Frontal cortex (tissue), 4 donors: Measurements from ENCODE around the gene TPCN2. TPM values are rescaled to one million over a fixed set of nuclear protein-coding genes. Genes with fewer than 3 reads are reported as not detected.

ENCODE experiments used
- DNase-seq, 2 donors: peaks; one replicate each; pipeline ENCODE4 v3.0.0; 2012; ENCODE audit warnings: low spot score in 2 of 2
- FAIRE-seq: peaks from 2 replicates; lab custom pipeline; 2012; peaks lifted over from hg19 to GRCh38; lab: Jason Lieb, UNC
- total RNA-seq: library from RNA; depleted of rRNA; stranded (reverse); fragments of >200 nt; gene quantifications from one replicate; pipeline ENCODE4 v1.2.3, GENCODE V29; 2014
- donor health status: control.
- donor health status: control.
- donor health status: control.

The TPCN2 gene
- total RNA-seq, 1 donor from 2014 or later, result 6.1 TPM

DNA sequence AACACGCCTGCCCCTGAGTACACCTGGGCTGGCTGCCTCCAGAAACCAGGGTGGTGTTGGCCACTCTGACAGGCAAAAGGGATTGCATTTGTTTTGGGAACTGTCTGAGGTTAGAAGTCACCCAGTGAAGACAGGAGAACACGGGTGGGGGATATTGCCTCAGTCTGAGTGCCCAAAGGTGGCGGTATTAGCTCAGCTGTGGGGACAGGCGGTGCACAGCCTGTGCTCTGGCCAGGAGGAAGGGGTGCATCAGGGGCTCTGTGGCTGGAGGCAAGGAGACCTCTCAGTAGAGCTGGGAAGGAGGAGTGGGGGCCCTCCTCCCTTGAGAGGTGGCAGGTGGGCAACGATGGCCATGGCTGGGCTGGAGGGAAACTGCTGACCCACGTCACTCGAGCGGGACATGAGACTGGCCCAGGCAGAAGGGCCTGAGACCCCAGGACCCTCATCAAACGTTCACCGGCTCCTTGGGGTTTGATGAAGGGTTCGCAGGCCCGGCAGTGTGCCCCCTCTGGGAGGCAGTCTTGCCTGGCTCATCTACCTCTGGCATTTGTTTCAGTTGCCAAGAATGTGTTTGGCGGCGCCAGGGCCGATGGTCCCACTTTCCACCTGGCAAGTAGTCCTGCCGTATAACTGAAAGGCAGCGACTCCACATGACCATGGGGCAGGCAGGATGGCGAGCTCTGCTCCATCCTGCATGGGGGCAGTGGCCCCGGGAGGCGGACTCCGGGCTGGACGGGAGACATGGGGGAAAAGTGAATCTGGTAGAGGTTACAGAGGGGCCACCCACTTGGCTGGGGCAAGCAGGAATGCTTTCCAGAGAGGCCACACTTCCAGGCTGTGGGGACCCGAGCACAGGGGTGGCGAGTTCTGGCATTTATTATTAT, 54.2 kb downstream of the TPCN2 start:
- FAIRE-seq (no peak), DNase-seq (no peak)

DNA sequence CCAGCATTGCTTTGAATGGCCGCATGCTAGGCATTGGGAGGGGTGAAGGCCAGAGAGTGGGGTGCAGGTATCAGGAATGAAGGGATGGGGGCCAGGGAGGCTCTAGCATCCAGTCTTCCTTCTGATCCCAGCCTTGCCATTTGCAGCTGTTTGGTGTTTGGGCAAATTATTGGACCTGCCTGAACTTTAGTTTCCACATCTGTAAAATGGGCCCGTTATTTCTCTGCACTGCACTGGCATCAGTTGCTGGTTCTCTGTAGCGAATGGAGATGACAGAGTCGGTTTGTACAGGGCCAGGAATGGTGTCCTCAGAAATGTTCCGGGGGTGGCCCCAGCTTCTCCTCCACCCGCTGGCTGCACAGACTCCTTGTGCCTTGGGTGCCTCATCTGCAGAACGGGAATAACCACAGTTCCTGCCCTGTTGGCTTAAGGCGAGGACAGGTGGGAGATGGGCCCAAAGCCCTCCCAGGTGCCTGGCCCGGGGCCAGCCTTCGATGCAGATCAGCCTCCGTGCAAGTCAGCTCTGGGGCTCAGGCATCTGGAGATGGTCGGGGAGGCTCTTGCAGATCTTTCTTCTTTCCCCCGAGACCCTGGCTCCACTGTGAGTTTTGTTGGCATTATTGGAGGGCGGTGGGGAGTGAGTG, 55.6 kb downstream of the TPCN2 start:
- no peak for DNase-seq
- no peak for FAIRE-seq

DNA sequence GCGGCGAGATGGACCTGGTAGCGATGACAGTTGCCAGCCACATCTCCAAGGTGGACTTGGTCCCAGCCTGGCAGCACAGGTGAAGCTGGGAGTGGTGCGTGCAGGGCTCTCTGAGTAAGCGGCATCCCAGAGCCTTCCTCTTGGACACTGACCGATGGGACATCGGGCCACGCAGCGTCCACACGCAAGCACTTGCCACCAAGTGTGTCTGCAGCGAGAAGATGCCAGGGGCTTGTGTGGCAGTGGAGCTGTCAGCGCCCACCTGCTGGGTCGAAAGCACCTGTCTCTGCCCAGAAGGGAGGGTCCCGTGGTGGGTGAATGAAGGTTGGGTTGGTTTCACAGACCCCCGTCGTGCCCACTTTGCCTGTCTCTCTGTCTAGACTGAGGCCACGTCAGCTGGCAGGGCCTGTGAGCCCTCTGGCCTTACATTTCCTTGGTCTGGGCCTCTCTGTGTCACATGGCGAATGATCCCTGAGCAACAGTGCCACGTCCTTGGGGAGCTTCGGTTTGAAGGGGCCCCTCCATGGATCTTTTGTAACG, 56.2 kb downstream of the TPCN2 start:
- FAIRE-seq, result no peak

GRCh38 chr11:69105461-69106030, 56.8 kb downstream of the TPCN2 start:
- FAIRE-seq (no peak), DNase-seq (no peak)

More for the DNA sequence above, 56.2 kb downstream of the TPCN2 start:
- no peak for DNase-seq

DNA sequence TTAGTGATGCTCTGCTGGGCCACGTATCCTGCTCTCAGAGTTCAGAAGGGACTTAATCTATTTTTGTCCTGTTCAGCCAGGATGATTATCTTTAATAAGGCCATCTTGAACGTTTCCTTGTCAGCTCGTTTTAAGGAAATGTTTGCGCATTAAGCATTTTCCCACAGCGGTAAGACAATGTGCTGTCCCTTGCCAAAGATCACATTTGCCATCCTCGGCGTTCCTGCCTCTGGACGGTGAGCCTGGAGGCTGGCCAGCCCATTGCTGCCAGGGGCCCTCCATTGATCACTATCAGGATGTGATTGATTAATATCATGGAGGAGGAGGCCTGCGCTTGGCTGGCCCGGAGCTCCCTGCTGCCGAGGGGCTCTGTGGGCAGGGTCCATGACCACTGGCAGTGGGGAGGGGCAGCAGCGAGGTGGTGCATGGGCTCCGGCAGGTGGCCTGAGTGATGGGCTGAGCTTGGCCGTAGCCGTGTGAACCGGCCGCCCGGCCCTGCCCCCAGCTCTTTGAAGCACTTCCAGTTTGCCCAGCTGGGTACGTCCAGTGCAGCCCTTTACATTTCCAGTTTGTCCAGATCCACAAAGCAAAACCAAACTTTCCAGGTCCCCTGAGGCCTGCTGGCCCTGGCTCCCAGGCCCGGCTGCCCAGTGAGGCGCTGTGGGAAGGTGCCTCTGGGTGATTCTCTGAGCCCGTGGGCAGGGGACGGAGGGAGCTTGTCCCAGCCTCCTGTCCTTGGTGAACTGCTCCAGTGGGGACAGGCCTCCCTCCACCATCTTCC, 57.5 kb downstream of the TPCN2 start:
- DNase-seq (no peak), FAIRE-seq (no peak)

- DNase-seq (no peak), FAIRE-seq (no peak)
Measured at GRCh38 chr11:69107413-69107812, 58.7 kb downstream of the TPCN2 start.

DNA sequence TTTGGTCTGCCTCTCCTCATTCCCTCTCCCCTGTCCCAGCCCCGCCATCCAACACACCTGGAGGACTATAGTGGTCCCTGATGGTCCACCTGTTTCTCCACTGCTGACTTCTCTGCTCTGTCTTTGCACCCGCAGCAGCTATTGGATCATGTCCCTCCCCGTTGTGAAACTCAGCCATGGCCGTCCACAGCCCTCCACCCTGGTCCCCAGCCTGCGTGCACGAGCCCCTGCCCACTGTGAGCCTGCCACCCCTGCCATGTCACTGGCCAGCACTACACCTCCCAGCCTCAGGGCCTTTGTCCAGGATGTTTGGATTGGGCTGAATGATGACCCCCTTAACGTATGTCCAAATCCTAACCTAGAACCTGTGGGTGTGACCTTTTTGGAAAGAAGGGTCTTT, 59.3 kb downstream of the TPCN2 start:
- FAIRE-seq (no peak), DNase-seq (no peak)

DNA sequence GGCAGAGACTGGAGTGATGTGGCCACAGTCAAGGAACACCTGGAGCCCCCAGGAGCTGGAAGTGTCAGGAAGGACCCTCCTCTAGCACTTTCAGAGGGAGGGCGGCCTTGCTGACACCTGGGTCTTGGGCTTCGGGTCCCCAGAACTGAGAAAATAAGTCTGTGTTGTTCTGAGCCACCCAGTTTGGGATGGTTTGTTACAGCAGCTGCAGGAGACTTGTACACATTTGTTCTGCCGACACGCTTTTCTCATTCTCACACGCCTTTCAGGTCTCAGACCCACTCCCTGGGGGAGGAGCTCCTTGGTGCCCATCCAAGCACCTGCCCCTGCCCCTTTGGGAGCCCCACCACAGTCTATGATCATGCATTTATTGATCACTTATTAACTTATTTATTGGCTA, 59.8 kb downstream of the TPCN2 start:
- FAIRE-seq (no peak), DNase-seq (no peak)

- DNase-seq (no peak), FAIRE-seq (no peak)
Measured at GRCh38 chr11:69109101-69109500, 60.4 kb downstream of the TPCN2 start.

DNA sequence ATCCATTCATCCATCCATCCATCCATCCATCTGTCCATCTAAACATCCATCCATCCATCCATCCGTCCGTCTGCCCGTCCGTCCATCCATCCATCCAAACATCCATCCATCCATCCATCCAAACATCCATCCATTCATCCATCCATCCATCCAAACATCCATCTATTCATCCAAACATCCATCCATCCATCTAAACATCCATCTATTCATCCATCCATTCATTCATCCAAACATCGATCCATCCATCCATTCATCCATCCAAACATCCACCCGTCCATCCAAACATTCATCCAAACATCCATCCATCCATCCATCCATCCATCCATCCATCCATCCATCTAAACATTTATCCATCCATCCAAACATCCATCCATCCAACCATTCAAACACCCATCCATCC, 61.7 kb downstream of the TPCN2 start:
- no peak for DNase-seq
- FAIRE-seq, result no peak

DNA sequence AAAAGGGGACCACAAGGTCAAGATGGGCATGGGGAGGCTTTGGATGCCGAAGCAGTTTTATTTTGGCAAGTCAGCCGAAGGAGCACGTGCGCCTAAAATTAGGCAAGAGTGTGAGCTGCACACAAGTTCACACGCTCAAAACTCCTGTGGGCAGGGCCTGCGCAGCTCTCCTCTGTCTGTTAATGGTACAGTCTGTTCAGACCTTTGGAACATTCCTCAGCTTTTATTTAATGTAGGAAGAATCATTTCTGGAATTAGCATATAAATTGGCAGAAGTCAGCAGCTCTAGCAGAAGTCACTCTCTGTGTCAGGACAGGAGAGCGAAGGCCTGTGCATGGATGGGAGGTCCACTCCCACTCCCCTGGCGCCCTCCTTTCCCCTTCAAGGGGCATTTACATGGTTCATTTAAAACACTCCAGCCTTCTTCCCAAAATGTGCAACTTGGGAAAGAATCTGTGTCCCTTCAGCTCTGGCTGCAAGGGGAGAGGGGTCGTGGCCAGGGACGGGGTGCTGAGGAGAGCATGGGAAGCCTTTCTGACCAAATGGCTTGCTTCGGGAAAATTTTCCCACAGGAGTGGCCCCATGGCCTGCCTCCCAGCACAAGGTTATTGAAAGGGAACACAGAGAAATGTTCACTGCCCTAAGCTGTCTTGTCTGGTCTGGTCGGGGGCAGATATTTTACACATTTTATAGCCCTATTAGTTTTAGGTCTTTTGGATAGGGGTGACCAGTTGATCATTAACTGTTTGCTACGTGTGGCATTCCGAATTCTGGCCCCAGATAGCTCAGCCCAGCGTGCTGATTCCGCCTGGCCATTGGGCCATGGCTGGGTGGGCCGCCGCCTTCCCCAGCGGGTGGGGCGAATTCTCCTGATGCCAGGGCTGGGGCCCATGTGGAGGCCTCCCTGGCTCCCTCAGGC, 63.2 kb downstream of the TPCN2 start:
- FAIRE-seq, result no peak
- DNase-seq, result no peak

DNA sequence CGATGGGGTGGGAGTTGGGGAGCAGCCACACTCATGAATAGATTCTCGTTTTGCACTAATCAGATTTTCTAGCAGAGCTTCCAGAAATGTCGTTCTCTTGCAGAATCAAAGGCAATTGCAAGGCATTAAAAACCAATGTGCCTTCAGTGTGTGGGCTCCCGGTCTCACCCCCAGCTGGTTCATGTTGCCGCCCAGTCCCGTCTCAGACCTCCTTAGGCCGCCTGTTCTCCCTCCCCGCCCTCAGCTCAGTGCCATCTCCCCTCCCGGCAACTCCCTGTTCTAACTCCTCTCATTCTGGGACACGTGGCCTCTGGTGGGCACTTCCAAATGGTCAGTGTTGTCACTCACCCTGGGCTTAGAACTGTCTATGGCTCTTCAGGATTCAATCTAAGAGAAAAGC, 64.5 kb downstream of the TPCN2 start:
- FAIRE-seq (no peak), DNase-seq (no peak)

GRCh38 chr11:69113646-69114340, 65.1 kb downstream of the TPCN2 start:
- DNase-seq (no peak), FAIRE-seq (no peak)

DNA sequence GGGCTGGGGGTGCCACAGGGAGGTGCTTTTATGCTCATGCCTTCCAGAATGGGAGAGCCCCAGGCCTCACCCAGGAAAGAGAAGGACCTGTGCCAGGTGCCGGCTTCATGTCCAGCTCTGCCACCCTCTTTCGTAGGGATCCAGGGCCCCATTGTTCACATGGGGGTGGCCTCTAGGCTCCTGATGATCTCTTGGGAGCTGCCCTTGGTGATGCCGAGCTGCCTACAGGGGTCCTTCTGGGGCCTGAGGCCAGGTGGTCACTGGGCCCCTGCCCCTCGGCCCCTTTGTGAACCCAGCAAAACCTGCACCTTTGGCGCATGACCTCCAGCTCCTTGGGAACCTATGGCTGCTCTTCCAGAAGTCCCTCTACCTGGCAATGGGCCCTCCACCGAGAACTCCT, 65.6 kb downstream of the TPCN2 start:
- FAIRE-seq (no peak), DNase-seq (no peak)

GRCh38 chr11:69114811-69115523, 66.2 kb downstream of the TPCN2 start:
- DNase-seq (no peak), FAIRE-seq (no peak)

GRCh38 chr11:69115586-69116560, 67.1 kb downstream of the TPCN2 start:
- no peak for FAIRE-seq
- DNase-seq, result no peak

- DNase-seq (no peak), FAIRE-seq (no peak)
Measured at GRCh38 chr11:69116671-69117070, 67.9 kb downstream of the TPCN2 start.
